G401.6 (cell line): ENCODE measurements around the gene MAPRE2.

ENCODE experiments used
- FAIRE-seq: peaks from 2 replicates; lab custom pipeline; 2012; peaks lifted over from hg19 to GRCh38; lab: Jason Lieb, UNC

The MAPRE2 gene

DNA sequence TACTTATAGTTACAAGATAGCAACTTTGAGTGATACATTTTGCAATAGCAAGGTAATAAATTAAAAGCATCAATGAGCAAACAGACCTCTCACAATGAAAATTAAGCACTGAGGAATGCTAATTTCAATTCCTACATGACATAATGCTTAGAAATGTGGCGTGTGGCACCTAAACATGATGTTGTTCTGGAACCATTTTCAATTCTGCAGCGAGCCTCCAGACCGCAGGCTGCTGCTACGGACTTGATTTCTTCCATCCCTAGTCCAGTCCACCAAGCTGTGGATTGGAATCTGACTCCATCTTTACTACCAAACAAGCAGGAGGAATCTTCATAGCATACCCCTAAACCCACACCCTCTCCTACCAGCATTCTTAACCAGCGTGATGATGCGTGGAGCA lies 140.9 kb downstream of the MAPRE2 start:
- FAIRE-seq: no peak

DNA sequence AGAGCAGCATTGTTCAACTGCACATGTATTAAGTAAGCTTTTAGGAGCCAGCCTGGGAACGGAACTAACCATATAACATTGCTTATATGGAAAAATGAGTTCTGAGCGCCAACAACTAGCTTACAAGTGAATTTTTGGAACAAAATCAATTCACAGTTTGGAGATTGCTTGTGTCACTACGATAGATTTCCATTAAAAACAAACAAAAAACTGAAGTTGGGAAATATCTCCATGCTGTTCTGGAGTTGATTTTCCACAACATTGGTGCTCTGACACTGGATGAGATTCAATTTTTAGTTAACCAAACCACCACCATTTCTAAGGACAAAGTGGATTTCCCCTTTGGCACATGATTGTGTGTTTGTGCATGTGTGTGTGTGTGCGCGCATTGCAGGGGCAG lies 142.7 kb downstream of the MAPRE2 start:
- no peak for FAIRE-seq

DNA sequence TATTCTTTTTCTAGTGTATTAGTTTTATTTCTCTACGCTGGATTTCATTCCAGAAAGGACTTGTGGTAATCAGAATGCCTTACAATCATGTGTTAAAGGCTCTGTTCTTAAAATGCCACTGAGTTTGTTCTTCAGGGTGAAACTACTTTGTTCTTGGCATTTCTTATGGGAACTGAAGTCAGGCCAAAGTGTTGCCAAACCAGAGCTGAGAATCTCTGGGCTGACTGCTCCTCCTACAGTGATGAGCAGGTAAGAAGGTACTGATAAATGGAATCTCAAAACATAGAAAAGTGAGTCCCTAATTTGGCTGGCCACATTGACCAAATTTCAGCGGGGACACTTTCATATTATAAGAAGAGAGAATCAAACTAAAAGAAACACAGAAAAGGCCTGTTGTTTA lies 144.6 kb downstream of the MAPRE2 start:
- no peak for FAIRE-seq

DNA sequence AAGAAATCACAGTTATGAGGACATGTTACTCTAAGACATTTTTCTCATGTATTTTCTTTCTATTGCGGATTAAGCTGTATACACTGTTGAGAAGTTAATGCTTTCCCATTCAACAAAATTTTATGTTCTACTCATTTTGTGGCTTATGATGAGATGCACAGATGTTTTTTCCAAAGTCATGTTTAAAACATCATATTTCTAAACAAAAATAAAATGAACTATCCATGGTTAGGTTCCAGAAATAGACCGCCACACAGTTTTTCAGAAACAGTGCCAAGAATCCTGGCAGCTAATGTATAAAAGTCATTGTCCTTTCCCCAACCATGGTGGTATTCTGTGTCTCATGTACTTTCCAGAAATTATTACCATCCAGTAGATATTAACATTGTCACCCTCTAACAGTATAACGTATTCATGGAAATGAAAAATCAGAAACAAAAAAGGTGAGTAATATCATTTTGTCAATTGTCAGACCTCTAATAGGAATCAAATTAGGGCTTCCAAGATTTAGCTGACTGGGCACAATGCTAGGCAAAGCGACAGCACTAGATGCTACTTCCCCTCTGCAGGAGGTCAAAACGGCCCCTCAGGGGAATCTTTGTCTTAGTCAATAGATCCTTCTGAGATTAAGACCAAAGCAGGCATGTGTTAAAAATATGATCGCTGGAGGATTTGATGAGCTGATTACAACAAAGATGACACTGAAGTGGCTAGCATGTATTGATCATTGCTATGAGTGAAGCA lies 145.2 kb downstream of the MAPRE2 start:
- no peak for FAIRE-seq

DNA sequence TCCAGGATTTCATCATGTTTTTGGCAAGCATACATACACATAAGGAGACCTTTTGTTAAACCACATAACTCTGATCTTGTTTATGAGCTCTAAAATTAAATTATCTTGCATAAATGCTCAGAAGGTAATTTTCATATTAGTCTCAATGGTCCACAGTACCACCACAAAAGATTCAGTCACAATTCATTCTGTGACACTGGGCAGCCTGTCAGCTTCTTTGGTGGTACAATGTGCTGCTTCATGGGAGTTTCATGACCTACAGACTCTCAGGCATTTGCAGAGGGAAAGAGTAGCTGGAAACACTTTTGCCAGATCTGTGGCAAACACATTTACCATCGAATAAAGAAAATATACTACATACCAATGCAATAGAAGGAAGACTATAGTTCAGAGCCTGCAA lies 148.3 kb downstream of the MAPRE2 start:
- FAIRE-seq: no peak

DNA sequence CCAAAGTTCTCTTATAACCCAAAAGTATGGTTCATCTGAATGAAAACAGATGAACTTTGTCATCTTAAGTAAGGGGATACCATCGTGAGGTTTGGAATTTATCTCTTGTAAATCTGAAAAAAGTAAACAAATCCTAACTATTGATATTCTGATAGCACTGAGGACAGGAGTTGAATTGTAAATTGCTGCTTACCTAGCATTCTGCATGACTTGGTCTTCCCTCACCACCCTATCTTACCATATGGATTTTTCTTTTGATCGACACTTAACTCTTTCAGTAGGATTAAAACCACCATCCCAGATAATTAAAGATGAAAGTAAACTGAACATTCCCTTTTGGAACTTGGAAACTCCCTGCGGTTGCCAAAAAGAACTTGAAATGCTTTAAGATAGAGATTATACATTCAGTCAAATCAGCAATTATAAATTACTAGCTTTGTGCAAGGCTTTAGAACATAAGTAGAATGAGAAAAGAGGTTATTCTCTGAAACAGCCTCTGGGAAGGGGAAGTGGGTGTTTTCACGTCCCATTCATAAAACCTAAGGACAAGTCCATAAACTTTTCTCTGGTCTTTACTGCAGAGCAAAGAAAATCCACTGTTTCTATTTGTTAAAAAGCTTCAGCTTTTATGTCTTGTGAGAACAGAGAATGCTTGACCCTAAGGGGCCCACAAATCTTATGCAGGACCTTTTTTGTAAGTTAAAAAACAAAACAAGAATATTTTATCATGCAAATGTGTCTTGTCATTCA lies 149.9 kb downstream of the MAPRE2 start:
- FAIRE-seq: no peak

DNA sequence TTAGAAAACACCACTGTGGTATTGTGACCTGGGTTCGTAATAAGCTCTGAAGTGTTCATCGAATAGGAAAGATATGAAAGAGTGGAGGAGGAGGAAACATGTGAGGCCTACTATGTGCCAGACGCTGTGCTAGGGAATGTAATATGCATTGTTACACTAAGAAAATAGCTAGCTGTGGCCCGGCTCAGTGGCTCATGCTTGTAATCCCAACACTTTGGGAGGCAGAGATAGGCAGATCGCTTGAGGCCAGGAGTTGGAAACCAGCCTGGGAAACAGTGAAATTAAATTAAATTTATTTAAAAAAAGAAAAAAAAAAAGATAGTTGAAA lies 150.4 kb downstream of the MAPRE2 start:
- no peak for FAIRE-seq

DNA sequence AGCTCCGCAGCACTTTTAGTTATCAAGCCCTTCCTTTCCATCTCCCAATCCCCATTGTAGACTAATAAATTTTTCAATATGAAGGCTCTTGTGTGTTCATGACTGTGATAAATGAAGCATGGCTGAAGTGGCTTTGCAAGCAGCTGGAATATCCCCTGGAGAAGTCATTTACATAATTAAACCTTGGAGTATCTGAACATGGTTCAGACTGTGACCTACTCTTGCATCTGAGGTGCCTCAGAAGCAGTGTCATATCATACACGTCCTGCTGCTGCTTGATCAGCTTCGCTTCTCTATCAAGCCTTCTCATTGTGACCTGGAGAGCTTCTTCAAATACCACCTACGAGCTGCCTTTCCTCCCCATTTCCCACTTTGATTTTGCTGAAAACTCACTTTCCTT lies 151.2 kb downstream of the MAPRE2 start:
- FAIRE-seq: no peak
